Caco-2 (cell line): ENCODE results near the gene EEIG1. TPM values are rescaled to one million over a fixed set of nuclear protein-coding genes. Genes with fewer than 3 reads are reported as not detected.

Experiments
- Bru-seq: library from RNA; stranded (reverse); fragments of 400-500 nt; gene quantifications from one replicate; lab custom pipeline; 2021; lab: Mats Ljungman, UMichigan
- BruChase-seq, 2 experiments: library from RNA; stranded (reverse); fragments of 400-500 nt; gene quantifications; one replicate each; lab custom pipeline; 2021; lab: Mats Ljungman, UMichigan
- BruUV-seq: library from RNA; stranded (reverse); fragments of 400-500 nt; replicated peaks from 2 replicates; lab custom pipeline; 2021; lab: Mats Ljungman, UMichigan
- CTCF ChIA-PET: fragments of 300-600 bp; sonication (Branson Sonifier 250); formaldehyde crosslinking; loops from one replicate; lab custom pipeline; 2022; ENCODE audit warnings: antibody characterized with exemption; lab: Charles Lee
- POLR2A ChIA-PET: fragments of 300-600 bp; sonication (Branson Sonifier 250); formaldehyde crosslinking; loops from one replicate; lab custom pipeline; 2022; ENCODE audit warnings: antibody characterized with exemption; lab: Charles Lee
- DNase-seq, 2 experiments: peaks; one replicate each; pipeline versions ENCODE4 v3.0.0 to v3.0.0-alpha.2; 2020 to 2022
- H3K27me3 ChIP-seq: replicated peaks from 2 replicates; pipeline ENCODE4 v1.6.0; 2011; ENCODE audit warnings: low read length; ENCODE audit not compliant: control insufficient read depth, insufficient read depth
- H3K36me3 ChIP-seq: 2 replicates; pipeline ENCODE4 v1.5.1; 2011; ENCODE audit warnings: low read length; ENCODE audit not compliant: control insufficient read depth, insufficient read depth
- H3K4me1 ChIP-seq: fragments of 250-450 bp; sonication (Bioruptor Pico); 2 replicates; pipeline ENCODE4 v1.5.1; 2020; ENCODE audit warnings: mild to moderate bottlenecking
- H3K4me3 ChIP-seq: 2 replicates; pipeline ENCODE4 v1.5.1; 2011; ENCODE audit warnings: low read depth, mild to moderate bottlenecking, control low read depth, low read length
- H3K9me3 ChIP-seq: fragments of 250-450 bp; sonication (Bioruptor Pico); 2 replicates; pipeline ENCODE4 v1.5.1; 2020; ENCODE audit warnings: mild to moderate bottlenecking, moderate library complexity
- H3K27ac Mint-ChIP-seq: one replicate; pipeline ENCODE4 v1.8.0; 2022; ENCODE audit warnings: mixed read lengths; ENCODE audit not compliant: unreplicated experiment
- H3K27me3 Mint-ChIP-seq: one replicate; pipeline ENCODE4 v1.8.0; 2022; ENCODE audit warnings: mixed read lengths; ENCODE audit not compliant: insufficient read depth, unreplicated experiment
- H3K36me3 Mint-ChIP-seq: one replicate; pipeline ENCODE4 v1.8.0; 2022; ENCODE audit warnings: mild to moderate bottlenecking, mixed read lengths; ENCODE audit not compliant: insufficient read depth, unreplicated experiment
- H3K4me1 Mint-ChIP-seq: one replicate; pipeline ENCODE4 v1.8.0; 2022; ENCODE audit warnings: low read depth, mixed read lengths; ENCODE audit not compliant: unreplicated experiment
- H3K4me3 Mint-ChIP-seq: one replicate; pipeline ENCODE4 v1.8.0; 2022; ENCODE audit warnings: mild to moderate bottlenecking, moderate library complexity, mixed read lengths; ENCODE audit not compliant: unreplicated experiment
- H3K9me3 Mint-ChIP-seq: one replicate; pipeline ENCODE4 v1.8.0; 2022; ENCODE audit warnings: mixed read lengths; ENCODE audit not compliant: unreplicated experiment
- intact Hi-C: fragments of 100-400 bp; cut with micrococcal nuclease; formaldehyde crosslinking; loops from one replicate; pipeline ENCODE4 v1.10.0; 2022; ENCODE audit not compliant: unreplicated experiment
- long read RNA-seq: library from polyadenylated mRNA; stranded (forward); transcript quantifications from one replicate; pipeline ENCODE4 v2.0.0, GENCODE V29; 2022
- total RNA-seq: library from RNA; stranded (reverse); gene quantifications from 2 replicates; pipeline ENCODE4 v1.2.3, GENCODE V29; 2022
- TF ChIP-seq, protein P1 (sequence below), 2 experiments: fragments of 200-600 bp in 1 of 2; IDR thresholded peaks; 1 replicate in 1 of 2; 2 replicates in 1 of 2; pipeline versions ENCODE4 v1.5.1 to v1.8.0; 2011 to 2022; ENCODE audit warnings: antibody characterized with exemption in 1 of 2, control low read depth in 1 of 2, inconsistent platforms in 1 of 2, low read depth in 1 of 2, low read length in 1 of 2, mild to moderate bottlenecking in 1 of 2, moderate library complexity in 1 of 2; ENCODE audit not compliant: insufficient read depth in 1 of 2, severe bottlenecking in 1 of 2, unreplicated experiment in 1 of 2

The EEIG1 gene
- 44.1 and 47.1 TPM in 2 replicates for total RNA-seq
- Bru-seq, nascent RNA = percentile 66 among the genes with signal in this experiment
- percentile 78 among the genes with signal in this experiment for BruChase-seq, experiment 1, labeled RNA remaining after a 2-hour chase
- BruChase-seq, experiment 2, labeled RNA remaining after a 6-hour chase = percentile 76 among the genes with signal in this experiment
- long read RNA-seq, full-length matches to known transcripts = 34 of 74 reads
- long read RNA-seq, partial matches to known transcripts = 35 of 74 reads
- long read RNA-seq, other reads (novel, unspliced or antisense) = 5 of 74 reads

GRCh38 chr9:127980706-127981558, at the start of gene EEIG1:
Gene EEIG1, minus strand, starts transcription at chr9:127980989. Its CDS starts 852 bp downstream, at chr9:127980137.
- TF ChIP-seq, protein P1, sequence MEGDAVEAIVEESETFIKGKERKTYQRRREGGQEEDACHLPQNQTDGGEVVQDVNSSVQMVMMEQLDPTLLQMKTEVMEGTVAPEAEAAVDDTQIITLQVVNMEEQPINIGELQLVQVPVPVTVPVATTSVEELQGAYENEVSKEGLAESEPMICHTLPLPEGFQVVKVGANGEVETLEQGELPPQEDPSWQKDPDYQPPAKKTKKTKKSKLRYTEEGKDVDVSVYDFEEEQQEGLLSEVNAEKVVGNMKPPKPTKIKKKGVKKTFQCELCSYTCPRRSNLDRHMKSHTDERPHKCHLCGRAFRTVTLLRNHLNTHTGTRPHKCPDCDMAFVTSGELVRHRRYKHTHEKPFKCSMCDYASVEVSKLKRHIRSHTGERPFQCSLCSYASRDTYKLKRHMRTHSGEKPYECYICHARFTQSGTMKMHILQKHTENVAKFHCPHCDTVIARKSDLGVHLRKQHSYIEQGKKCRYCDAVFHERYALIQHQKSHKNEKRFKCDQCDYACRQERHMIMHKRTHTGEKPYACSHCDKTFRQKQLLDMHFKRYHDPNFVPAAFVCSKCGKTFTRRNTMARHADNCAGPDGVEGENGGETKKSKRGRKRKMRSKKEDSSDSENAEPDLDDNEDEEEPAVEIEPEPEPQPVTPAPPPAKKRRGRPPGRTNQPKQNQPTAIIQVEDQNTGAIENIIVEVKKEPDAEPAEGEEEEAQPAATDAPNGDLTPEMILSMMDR (IDR thresholded peaks at IDR 0.05; ENCODE audit: insufficient read depth in 1 of 2, low read depth in 1 of 2, low read length in 1 of 2, severe bottlenecking in 1 of 2, unreplicated experiment in 1 of 2) = no peak
- ChIA-PET CTCF (interaction anchor here (0.6 to 2.4 kb wide), 7 partner anchors 26 to 172 kb away, joined by 3 to 10 read pairs (median 4); partner anchors contain the start of gene NAIF1), POLR2A (interaction anchor here (0.8 to 1.0 kb wide), 4 partner anchors 25 to 119 kb away, joined by 3 to 5 read pairs (median 4); partner anchors contain the start of gene NAIF1)
- no peaks in the 10 kb centered on the region for H3K9me3 Mint-ChIP-seq
- H3K27ac Mint-ChIP-seq = peak within 1 kb of the TSS; percentile 86
- peak; percentile 96 to 98 for DNase-seq
- no peaks in the 10 kb centered on the region for H3K27me3 Mint-ChIP-seq
- H3K27me3 ChIP-seq = no peaks in the 10 kb centered on the region
- peaks cover 16% of the 10 kb centered on the region for H3K4me1 Mint-ChIP-seq
- H3K4me3 Mint-ChIP-seq = peak within 1 kb of the TSS; percentile 95
- H3K9me3 ChIP-seq = no peaks in the 10 kb centered on the region
- no peaks in the 10 kb centered on the region for H3K36me3 ChIP-seq
- peaks cover 14% of the 10 kb centered on the region for H3K36me3 Mint-ChIP-seq
- TSS peak; percentile 90 for BruUV-seq
- peak within 1 kb of the TSS; percentile 87 for H3K4me3 ChIP-seq
- peaks cover 33% of the 10 kb centered on the region for H3K4me1 ChIP-seq
- intact Hi-C loops = loop anchor here (1.0 to 5.0 kb wide), 2 partner anchors 39 to 86 kb away; partner anchors contain the start of gene NAIF1

- CTCF ChIA-PET = no interaction called here
Observed at GRCh38 chr9:128027705-128028104, 46.9 kb upstream of the EEIG1 start.

More at GRCh38 chr9:128027705-128028104, 46.9 kb upstream of the EEIG1 start:
- intact Hi-C loops = no loop called here
- H3K36me3 Mint-ChIP-seq = no peaks in the 10 kb centered on the region
- H3K4me1 ChIP-seq = no peaks in the 10 kb centered on the region
- H3K9me3 Mint-ChIP-seq = no peaks in the 10 kb centered on the region
- POLR2A ChIA-PET = no interaction called here
- no TSS peak for BruUV-seq
- H3K27me3 ChIP-seq = no peaks in the 10 kb centered on the region
- no peak overlapping the region for H3K4me3 Mint-ChIP-seq
- H3K27ac Mint-ChIP-seq = no peak overlapping the region
- H3K36me3 ChIP-seq = no peaks in the 10 kb centered on the region
- no peak for DNase-seq
- no peak overlapping the region for H3K4me3 ChIP-seq
- no peaks in the 10 kb centered on the region for H3K4me1 Mint-ChIP-seq
- no peaks in the 10 kb centered on the region for H3K9me3 ChIP-seq
- no peaks in the 10 kb centered on the region for H3K27me3 Mint-ChIP-seq
- TF ChIP-seq, protein P1 (IDR thresholded peaks at IDR 0.05; ENCODE audit: insufficient read depth in 1 of 2, low read depth in 1 of 2, low read length in 1 of 2, severe bottlenecking in 1 of 2, unreplicated experiment in 1 of 2) = no peak
